Esophagus squamous epithelium (tissue), 4 donors: ENCODE measurements around the gene ARGLU1.

ENCODE experiments used
- POLR2A ChIP-seq, 4 donors: fragments of 450-650 bp; IDR thresholded peaks; one replicate each; pipeline ENCODE4 v1.6.1; 2017; ENCODE audit warnings: antibody characterized with exemption in 4 of 4, mild to moderate bottlenecking in 4 of 4, moderate library complexity in 3 of 4
- TF ChIP-seq, protein P1 (sequence below), 6 experiments: fragments of 450-650 bp in 4 of 6; fragments of 200-600 bp in 2 of 6; sonication (generic) in 2 of 6; IDR thresholded peaks; one replicate each; pipeline ENCODE4 v1.5.1; 2016 to 2019; ENCODE audit warnings: antibody characterized with exemption in 6 of 6, mild to moderate bottlenecking in 4 of 6, moderate library complexity in 4 of 6

DNA sequence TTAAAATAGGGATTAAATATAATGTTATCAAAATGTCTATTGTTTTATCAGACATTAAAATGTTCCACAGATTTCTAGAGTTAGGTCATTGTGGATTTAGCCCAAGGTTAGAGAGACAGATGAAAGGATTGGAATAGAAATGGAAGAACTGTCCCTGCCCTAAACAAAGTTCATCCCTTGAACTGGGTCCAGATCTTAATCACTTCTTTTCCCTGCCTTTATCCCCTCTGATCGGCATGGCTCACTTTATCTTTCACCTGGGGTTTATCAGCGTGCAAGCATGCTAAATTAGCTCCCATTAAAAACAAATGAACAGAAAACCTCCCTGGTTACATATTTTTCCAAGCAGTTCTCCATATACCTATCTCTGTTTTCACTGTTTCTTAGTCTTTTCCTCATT lies 23.4 kb upstream of the ARGLU1 start:
- no peak for TF ChIP-seq POLR2A (IDR thresholded peaks at IDR 0.05)
- TF ChIP-seq, protein P1, sequence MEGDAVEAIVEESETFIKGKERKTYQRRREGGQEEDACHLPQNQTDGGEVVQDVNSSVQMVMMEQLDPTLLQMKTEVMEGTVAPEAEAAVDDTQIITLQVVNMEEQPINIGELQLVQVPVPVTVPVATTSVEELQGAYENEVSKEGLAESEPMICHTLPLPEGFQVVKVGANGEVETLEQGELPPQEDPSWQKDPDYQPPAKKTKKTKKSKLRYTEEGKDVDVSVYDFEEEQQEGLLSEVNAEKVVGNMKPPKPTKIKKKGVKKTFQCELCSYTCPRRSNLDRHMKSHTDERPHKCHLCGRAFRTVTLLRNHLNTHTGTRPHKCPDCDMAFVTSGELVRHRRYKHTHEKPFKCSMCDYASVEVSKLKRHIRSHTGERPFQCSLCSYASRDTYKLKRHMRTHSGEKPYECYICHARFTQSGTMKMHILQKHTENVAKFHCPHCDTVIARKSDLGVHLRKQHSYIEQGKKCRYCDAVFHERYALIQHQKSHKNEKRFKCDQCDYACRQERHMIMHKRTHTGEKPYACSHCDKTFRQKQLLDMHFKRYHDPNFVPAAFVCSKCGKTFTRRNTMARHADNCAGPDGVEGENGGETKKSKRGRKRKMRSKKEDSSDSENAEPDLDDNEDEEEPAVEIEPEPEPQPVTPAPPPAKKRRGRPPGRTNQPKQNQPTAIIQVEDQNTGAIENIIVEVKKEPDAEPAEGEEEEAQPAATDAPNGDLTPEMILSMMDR (IDR thresholded peaks at IDR 0.05) = no peak
